ENCODE results near the gene CNTNAP1. TPM values are rescaled to one million over a fixed set of nuclear protein-coding genes. Genes with fewer than 3 reads are reported as not detected.
A peak's percentile ranks its signal among the peaks of the same experiment; 100 is the strongest.

Gene CNTNAP1
- total and polyA plus RNA-seq, 11 donors = 1.3 to 17.9 (median 3.1) TPM

DNA sequence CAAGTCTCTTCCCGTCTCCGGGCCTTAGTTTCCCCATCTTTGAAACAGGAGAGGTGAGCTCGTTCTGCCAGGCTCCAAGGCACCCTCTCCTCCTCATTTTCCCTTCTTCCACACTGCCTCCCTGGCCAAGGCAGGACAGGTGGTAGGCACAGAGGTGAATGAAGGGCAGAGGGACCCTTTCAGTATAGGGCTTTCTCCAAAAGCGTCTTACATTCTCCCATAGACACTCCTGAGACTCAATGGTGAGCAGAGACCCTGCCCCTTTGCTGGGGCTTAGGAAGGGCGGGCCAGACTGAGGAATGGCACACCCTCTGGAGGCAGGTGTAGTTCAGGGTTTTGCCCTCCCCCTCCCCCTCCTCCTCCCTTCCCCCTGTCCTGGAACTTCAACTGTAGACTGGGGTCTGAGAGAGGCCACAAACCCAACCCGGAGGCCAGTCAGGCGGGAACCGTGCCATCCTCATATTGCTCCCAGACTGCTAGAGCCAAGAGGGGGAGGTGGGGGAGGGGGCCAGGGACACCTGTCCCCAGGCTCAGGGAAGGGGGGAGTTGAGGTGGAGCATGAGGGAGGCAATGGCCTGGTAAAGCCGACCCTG is 7.5 kb upstream of the CNTNAP1 start:
- 31 to 52% (median 33%) methylated on average over 5 to 9 of the region's 9 CpGs for WGBS, 4 donors
- Histone ChIP-seq H3K4me1 (peaks cover 2 to 69% (median 45%) of the 10 kb centered on the region in 12 donors), H3K9me3 (no peaks in the 10 kb centered on the region), H3K36me3 (peaks cover 0 to 39% (median 36%) of the 10 kb centered on the region in 9 donors), H3K4me3 (peak overlapping the region; percentile 79 to 97 (median 92)), H3K27ac (peak overlapping the region; percentile 59 to 98 (median 96)), H3K27me3 (peaks cover 0 to 50% (median 0%) of the 10 kb centered on the region in 9 donors)
- TF ChIP-seq POLR2A (IDR thresholded peaks at IDR 0.05) = no peak
- TF ChIP-seq, protein P1, sequence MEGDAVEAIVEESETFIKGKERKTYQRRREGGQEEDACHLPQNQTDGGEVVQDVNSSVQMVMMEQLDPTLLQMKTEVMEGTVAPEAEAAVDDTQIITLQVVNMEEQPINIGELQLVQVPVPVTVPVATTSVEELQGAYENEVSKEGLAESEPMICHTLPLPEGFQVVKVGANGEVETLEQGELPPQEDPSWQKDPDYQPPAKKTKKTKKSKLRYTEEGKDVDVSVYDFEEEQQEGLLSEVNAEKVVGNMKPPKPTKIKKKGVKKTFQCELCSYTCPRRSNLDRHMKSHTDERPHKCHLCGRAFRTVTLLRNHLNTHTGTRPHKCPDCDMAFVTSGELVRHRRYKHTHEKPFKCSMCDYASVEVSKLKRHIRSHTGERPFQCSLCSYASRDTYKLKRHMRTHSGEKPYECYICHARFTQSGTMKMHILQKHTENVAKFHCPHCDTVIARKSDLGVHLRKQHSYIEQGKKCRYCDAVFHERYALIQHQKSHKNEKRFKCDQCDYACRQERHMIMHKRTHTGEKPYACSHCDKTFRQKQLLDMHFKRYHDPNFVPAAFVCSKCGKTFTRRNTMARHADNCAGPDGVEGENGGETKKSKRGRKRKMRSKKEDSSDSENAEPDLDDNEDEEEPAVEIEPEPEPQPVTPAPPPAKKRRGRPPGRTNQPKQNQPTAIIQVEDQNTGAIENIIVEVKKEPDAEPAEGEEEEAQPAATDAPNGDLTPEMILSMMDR (IDR thresholded peaks at IDR 0.05) = no peak
- intact Hi-C loops (cut with DNase I) = loop anchor here in 4 of 10 donors (2.0 to 10.0 kb wide), 4 partner anchors 58 to 98 kb away; partner anchors contain the start of genes PSMC3IP (in 2 of the 4), RETREG3 (in 1 of the 4) and TUBG1 (in 1 of the 4)
- DNase-seq (peak in 1 of 5 donors; percentile 64), ATAC-seq (no peak)

DNA sequence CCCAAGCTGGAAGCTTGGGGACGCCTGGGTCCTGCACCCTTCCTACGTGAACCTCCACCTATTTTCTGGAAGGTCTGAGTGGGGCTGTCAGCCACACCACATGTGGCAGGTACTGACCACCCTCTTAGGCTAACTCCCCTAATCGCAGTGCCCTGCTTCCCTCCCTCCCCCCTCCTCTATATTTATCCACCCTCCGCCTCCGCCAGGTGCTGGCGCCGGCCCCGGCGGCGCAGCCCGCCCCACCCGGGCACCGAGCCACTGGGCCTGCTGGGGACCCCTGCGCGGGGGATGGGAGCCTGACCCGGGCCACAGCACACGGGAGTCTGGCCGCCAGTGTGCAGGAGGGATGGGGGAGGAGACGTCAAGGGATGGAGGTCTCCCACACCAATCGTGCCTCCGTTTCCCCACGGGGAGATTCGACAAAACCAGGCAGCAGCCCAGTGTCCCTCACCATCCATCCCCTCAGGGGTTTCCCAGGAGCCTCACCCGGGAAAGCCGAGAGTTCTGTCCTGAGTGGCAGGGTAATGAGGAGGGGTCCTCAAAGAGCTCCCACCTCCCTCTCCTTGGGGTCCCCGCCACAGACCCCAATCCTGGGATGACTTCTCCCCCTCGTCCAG is 6.9 kb upstream of the CNTNAP1 start:
- intact Hi-C loops (cut with DNase I) = loop anchor here in 4 of 10 donors (2.0 to 10.0 kb wide), 3 partner anchors 61 to 98 kb away; partner anchors contain the start of genes PSMC3IP (in 2 of the 4), RETREG3 (in 1 of the 4) and TUBG1 (in 1 of the 4)
- WGBS, 4 donors = 2 to 7% (median 4%) methylated on average over 19 to 27 of the region's 27 CpGs
- Histone ChIP-seq H3K27ac (peak overlapping the region; percentile 66 to 98 (median 96)), H3K4me3 (peak overlapping the region; percentile 79 to 97 (median 92)), H3K4me1 (peaks cover 2 to 72% (median 51%) of the 10 kb centered on the region in 12 donors), H3K36me3 (peaks cover 0 to 34% (median 31%) of the 10 kb centered on the region in 9 donors), H3K9me3 (no peaks in the 10 kb centered on the region), H3K27me3 (peaks cover 0 to 45% (median 0%) of the 10 kb centered on the region in 9 donors)
- peak; percentile 68 to 79 (median 76) for DNase-seq
- TF ChIP-seq, protein P1 (IDR thresholded peaks at IDR 0.05) = no peak
- TF ChIP-seq POLR2A (IDR thresholded peaks at IDR 0.05) = no peak
- ATAC-seq = peak in 3 of 4 donors; percentile 5 to 19 (median 7)

DNA sequence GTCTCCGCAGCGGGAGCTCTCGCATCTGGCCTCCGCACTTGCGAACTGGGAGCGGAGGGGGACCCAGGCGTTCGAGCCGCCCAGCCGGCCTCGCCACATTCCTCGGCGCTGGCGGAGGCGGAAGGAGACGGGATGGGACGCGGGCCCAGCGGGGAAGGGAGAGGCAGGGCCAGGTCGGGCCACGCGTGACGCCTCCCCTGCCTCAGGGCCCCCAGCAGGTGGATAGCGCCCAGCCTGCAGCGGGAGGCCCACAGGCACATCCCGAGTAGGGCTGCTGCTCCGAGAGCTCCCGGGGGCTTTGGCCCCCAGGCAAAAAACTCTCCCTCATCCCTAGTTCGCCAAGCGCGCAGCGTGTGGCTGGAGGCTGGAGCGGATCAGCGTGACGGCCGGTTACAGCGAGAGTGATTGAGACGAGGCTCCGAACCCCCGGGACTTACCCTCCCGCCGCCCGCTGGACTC is 6.3 kb upstream of the CNTNAP1 start:
- peak; percentile 60 to 82 (median 69) for DNase-seq
- Histone ChIP-seq H3K27me3 (peaks cover 0 to 39% (median 0%) of the 10 kb centered on the region in 9 donors), H3K9me3 (no peaks in the 10 kb centered on the region), H3K36me3 (peaks cover 0 to 28% (median 26%) of the 10 kb centered on the region in 9 donors), H3K27ac (peak overlapping the region; percentile 66 to 98 (median 96)), H3K4me3 (peak overlapping the region; percentile 79 to 97 (median 92)), H3K4me1 (peaks cover 2 to 72% (median 55%) of the 10 kb centered on the region in 12 donors)
- TF ChIP-seq POLR2A (IDR thresholded peaks at IDR 0.05) = no peak
- TF ChIP-seq, protein P1 (IDR thresholded peaks at IDR 0.05) = peak in 1 of 12 donors; percentile 11
- intact Hi-C loops (cut with DNase I) = loop anchor here in 5 of 10 donors (2.0 to 10.0 kb wide), 3 partner anchors 61 to 99 kb away; partner anchors contain the start of genes PSMC3IP (in 2 of the 5), RETREG3 (in 2 of the 5) and TUBG1 (in 2 of the 5)
- ATAC-seq = peak in 1 of 4 donors; percentile 1
- WGBS, 4 donors = 0 to 1% (median 1%) methylated on average over 14 to 43 of the region's 43 CpGs
